ENCODE results near the gene OBP2A.

- TF ChIP-seq CTCF (conservative IDR thresholded peaks at IDR 0.05; ENCODE audit: low read length) (no peak), EZH2phosphoT487 (IDR thresholded peaks at IDR 0.05; ENCODE audit: borderline replicate concordance, low read depth, low read length) (no peak)
Measured at GRCh38 chr9:135583688-135584011, 37.7 kb downstream of the OBP2A start.
